GM12878 (cell line): ENCODE results near the gene APBA1.

Experiments
- CREB1 ChIP-seq: IDR thresholded peaks from 2 replicates; pipeline ENCODE4 v1.6.1; 2012; ENCODE audit warnings: low read depth, mild to moderate bottlenecking, inconsistent platforms
- CTCF ChIP-seq, 3 experiments: IDR thresholded peaks in 2 of 3; conservative IDR thresholded peaks in 1 of 3; 2 replicates each; pipeline ENCODE4 v1.5.1; 2011; ENCODE audit warnings: low read depth in 3 of 3, low read length in 3 of 3, mild to moderate bottlenecking in 3 of 3, control low read depth in 2 of 3, moderate library complexity in 2 of 3, inconsistent platforms in 1 of 3, mixed read lengths in 1 of 3; ENCODE audit not compliant: control insufficient read depth in 2 of 3, insufficient read depth in 1 of 3; ENCODE audit errors: extremely low read depth in 1 of 3
- PBX3 ChIP-seq: IDR thresholded peaks from 2 replicates; pipeline ENCODE4 v1.6.1; 2011; ENCODE audit warnings: mild to moderate bottlenecking, low read depth, low read length, moderate library complexity; ENCODE audit not compliant: insufficient replicate concordance
- POLR2A ChIP-seq: IDR thresholded peaks from 2 replicates; pipeline ENCODE4 v1.6.1; 2011; ENCODE audit warnings: low read depth, mild to moderate bottlenecking, low read length
- POLR2AphosphoS2 ChIP-seq: IDR thresholded peaks from 2 replicates; pipeline ENCODE4 v1.6.1; 2011; ENCODE audit warnings: low read depth, mild to moderate bottlenecking, low read length, improper control_type of control experiment, moderate library complexity
- POLR2AphosphoS5 ChIP-seq: IDR thresholded peaks from 2 replicates; pipeline ENCODE4 v1.6.1; 2011; ENCODE audit warnings: mild to moderate bottlenecking, low read length, inconsistent platforms
- RAD21 ChIP-seq: IDR thresholded peaks from 2 replicates; pipeline ENCODE4 v1.6.1; 2011; ENCODE audit warnings: mild to moderate bottlenecking, low read depth, low read length, moderate library complexity; ENCODE audit not compliant: insufficient read depth
- RB1 ChIP-seq: fragments of 450-650 bp; formaldehyde crosslinking; IDR thresholded peaks from 2 replicates; pipeline ENCODE4 v1.6.1; 2017; ENCODE audit warnings: mild to moderate bottlenecking, borderline replicate concordance
- SMC3 ChIP-seq: IDR thresholded peaks from 2 replicates; pipeline ENCODE4 v1.6.1; 2011; ENCODE audit warnings: low read length, improper control_type of control experiment, borderline replicate concordance
- SPI1 ChIP-seq: IDR thresholded peaks from 2 replicates; pipeline ENCODE4 v1.6.1; 2011; ENCODE audit warnings: low read depth, mild to moderate bottlenecking, low read length, moderate library complexity, borderline replicate concordance; ENCODE audit not compliant: insufficient read depth
- SUZ12 ChIP-seq: fragments of 200-600 bp; sonication (generic); IDR thresholded peaks from one replicate; pipeline ENCODE4 v1.6.1; 2018; ENCODE audit warnings: antibody characterized with exemption, mild to moderate bottlenecking; ENCODE audit not compliant: unreplicated experiment
- YY1 ChIP-seq: IDR thresholded peaks from 2 replicates; pipeline ENCODE4 v1.6.1; 2011; ENCODE audit warnings: low read depth, mild to moderate bottlenecking, low read length
- ZNF384 ChIP-seq: IDR thresholded peaks from 2 replicates; pipeline ENCODE4 v1.6.1; 2012; ENCODE audit warnings: low read depth, mild to moderate bottlenecking, low read length, improper control_type of control experiment, borderline replicate concordance

- TF ChIP-seq SPI1 (no peak), SMC3 (no peak), RAD21 (no peak), CREB1 (no peak), PBX3 (no peak), SUZ12 (no peak), ZNF384 (no peak), YY1 (no peak), POLR2AphosphoS5 (no peak), POLR2AphosphoS2 (no peak), RB1 (no peak), POLR2A (no peak), CTCF (IDR thresholded peaks at IDR 0.05 in 2 of 3, conservative IDR thresholded peaks at IDR 0.05 in 1 of 3; ENCODE audit: control insufficient read depth in 2 of 3, extremely low read depth in 1 of 3, insufficient read depth in 1 of 3, low read depth in 3 of 3, low read length in 3 of 3) (no peak)
Measured at GRCh38 chr9:69433392-69433791, 238.8 kb downstream of the APBA1 start.
